Heart left ventricle (tissue), 13 donors: ENCODE measurements around the gene CEP112.

Source experiments
- POLR2A ChIP-seq, 2 donors: fragments of 450-650 bp; IDR thresholded peaks; one replicate each; pipeline ENCODE4 v1.6.1; 2017; ENCODE audit warnings: antibody characterized with exemption in 2 of 2, mild to moderate bottlenecking in 2 of 2, moderate library complexity in 2 of 2
- TF ChIP-seq, protein P1 (sequence below), 12 donors: fragments of 200-600 bp; sonication (generic) in 4 of 12; IDR thresholded peaks; one replicate each; pipeline versions ENCODE4 v1.5.0 to v1.8.0; 2018 to 2022; ENCODE audit warnings: antibody characterized with exemption in 12 of 12, mild to moderate bottlenecking in 5 of 12
- donor health status: ischemic (EF 13 %, LVEDD 7.1; RV severe dilation, severe dysfunction).
- donor health status: DM: no; HTN: yes; CAD: no.
- donor health status: DM: no; HTN: no; CAD: no.
- donor health status: ischemic (EF 25% LVEDD 6.9; RV normal size, moderate dysfunction).
- donor health status: ischemic (EF 25% LVEDD 5.7; RV mildly dilated, moderate dysfunction).
- donor health status: ischemic (EF 35%, LVEDD 5.7; RV mildly dilated, moderate dysfunction).
- donor health status: nonischemic (EF 11% LVEDD 7.7; RV severe dilation, severe dysfunction).
- donor health status: DM: yes; HTN: yes; CAD: no.
- donor health status: PGD.
- donor health status: ischemic (EF 29% LVEDD 5.4; RV normal size, mild dysfunction).
- donor health status: nonischemic (EF 23%, LVEDD 6.1; RV moderate dilation, normal function).

DNA sequence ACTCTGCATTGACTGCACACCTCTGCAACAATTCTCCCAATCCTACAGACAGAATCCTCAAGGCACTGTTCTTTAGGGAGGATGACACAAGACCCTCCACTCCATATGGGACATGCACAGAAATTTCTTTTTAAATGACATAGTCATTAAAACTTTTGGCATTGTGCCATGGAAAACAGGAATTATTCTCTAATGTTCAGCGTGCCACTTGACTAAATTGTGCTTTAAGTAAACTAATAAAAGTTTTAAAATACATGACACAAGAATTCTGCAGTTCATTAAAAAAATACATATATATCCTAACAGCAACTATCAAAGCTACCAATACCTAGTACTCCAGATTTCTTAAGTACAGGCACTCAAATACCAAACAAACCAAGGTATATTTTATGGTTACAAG is 16.0 kb downstream of the CEP112 start:
- TF ChIP-seq, protein P1, sequence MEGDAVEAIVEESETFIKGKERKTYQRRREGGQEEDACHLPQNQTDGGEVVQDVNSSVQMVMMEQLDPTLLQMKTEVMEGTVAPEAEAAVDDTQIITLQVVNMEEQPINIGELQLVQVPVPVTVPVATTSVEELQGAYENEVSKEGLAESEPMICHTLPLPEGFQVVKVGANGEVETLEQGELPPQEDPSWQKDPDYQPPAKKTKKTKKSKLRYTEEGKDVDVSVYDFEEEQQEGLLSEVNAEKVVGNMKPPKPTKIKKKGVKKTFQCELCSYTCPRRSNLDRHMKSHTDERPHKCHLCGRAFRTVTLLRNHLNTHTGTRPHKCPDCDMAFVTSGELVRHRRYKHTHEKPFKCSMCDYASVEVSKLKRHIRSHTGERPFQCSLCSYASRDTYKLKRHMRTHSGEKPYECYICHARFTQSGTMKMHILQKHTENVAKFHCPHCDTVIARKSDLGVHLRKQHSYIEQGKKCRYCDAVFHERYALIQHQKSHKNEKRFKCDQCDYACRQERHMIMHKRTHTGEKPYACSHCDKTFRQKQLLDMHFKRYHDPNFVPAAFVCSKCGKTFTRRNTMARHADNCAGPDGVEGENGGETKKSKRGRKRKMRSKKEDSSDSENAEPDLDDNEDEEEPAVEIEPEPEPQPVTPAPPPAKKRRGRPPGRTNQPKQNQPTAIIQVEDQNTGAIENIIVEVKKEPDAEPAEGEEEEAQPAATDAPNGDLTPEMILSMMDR (IDR thresholded peaks at IDR 0.05): no peak
- no peak for TF ChIP-seq POLR2A (IDR thresholded peaks at IDR 0.05)
